Immature natural killer cell (primary cell): ENCODE results near the gene LAMP5. TPM values are rescaled to one million over a fixed set of nuclear protein-coding genes. Genes with fewer than 3 reads are reported as not detected.
A peak's percentile ranks its signal among the peaks of the same experiment; 100 is the strongest.

Experiments used
- DNase-seq, 3 donors: peaks; one replicate each; pipeline ENCODE4 v3.0.0; 2022; ENCODE audit warnings: mixed read lengths in 1 of 3
- H3K27ac Mint-ChIP-seq, 6 donors: one replicate each; pipeline ENCODE4 v1.8.0; 2020; ENCODE audit warnings: mixed read lengths in 6 of 6, mild to moderate bottlenecking in 5 of 6, inconsistent platforms in 4 of 6, moderate library complexity in 3 of 6
- H3K27me3 Mint-ChIP-seq, 3 donors: one replicate each; pipeline ENCODE4 v1.8.0; 2020 to 2021; ENCODE audit warnings: low read depth in 3 of 3, mild to moderate bottlenecking in 3 of 3, mixed read lengths in 3 of 3, moderate library complexity in 3 of 3, inconsistent platforms in 1 of 3
- H3K36me3 Mint-ChIP-seq, 3 donors: one replicate each; pipeline ENCODE4 v1.8.0; 2020; ENCODE audit warnings: mixed read lengths in 3 of 3, inconsistent platforms in 2 of 3, mild to moderate bottlenecking in 2 of 3
- H3K4me1 Mint-ChIP-seq, 2 donors: one replicate each; pipeline ENCODE4 v1.8.0; 2020; ENCODE audit warnings: inconsistent platforms in 2 of 2, mild to moderate bottlenecking in 2 of 2, mixed read lengths in 2 of 2, moderate library complexity in 1 of 2
- H3K4me3 Mint-ChIP-seq, 5 donors: one replicate each; pipeline ENCODE4 v1.8.0; 2020; ENCODE audit warnings: mild to moderate bottlenecking in 5 of 5, mixed read lengths in 5 of 5, inconsistent platforms in 3 of 5, moderate library complexity in 3 of 5
- H3K9me3 Mint-ChIP-seq, 6 donors: one replicate each; pipeline ENCODE4 v1.8.0; 2020; ENCODE audit warnings: mild to moderate bottlenecking in 6 of 6, mixed read lengths in 6 of 6, inconsistent platforms in 4 of 6, moderate library complexity in 3 of 6
- polyA plus RNA-seq, 3 donors: library from polyadenylated mRNA; unstranded; fragments of 300-500 nt; fragmentation: Illumina TruSeq; gene quantifications; one replicate each; pipeline ENCODE4 v1.2.3, GENCODE V29; 2021

The LAMP5 gene
- polyA plus RNA-seq, 3 donors from 2014 or later = 0.16 TPM; not detected in 2

DNA sequence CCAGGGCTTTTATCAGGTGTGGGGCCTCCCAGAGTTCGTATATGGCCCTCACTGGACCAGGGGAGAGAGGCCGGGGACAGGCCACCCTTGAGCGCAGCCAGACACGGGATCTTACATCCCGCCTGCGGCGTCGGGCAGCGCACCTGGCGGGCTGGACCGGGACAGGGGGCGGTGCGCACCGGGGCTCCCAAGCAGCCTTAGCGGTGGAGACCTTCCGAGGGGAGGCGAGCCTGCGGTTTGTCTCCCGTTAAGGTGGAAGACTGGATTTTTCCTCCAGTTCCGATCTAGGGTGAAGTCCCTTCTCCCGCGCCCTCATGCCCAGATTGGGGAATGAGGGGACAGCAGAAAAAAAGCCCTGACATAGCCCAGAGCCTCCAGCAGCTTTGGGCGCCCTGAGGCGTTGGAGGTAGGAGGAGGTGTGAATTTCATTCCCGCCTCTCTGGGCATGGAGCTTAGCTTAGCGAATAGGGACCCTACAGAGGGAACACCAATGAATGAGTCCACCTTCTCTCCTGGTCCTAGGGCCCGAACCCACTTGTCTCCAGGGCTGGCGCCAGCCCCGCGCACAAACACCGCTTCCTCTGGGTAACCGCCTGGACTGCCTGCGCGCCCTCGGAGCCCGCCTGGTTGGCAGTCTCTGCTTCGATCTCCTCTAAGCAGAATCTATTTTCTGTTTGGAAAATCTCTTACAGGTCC is 6.7 kb upstream of the LAMP5 start:
- no peak overlapping the region for H3K4me3 Mint-ChIP-seq
- no peaks in the 10 kb centered on the region for H3K4me1 Mint-ChIP-seq
- no peak for DNase-seq
- H3K36me3 Mint-ChIP-seq = no peaks in the 10 kb centered on the region
- H3K27ac Mint-ChIP-seq = no peak overlapping the region
- H3K27me3 Mint-ChIP-seq = peaks cover 3 to 16% (median 8%) of the 10 kb centered on the region in 3 donors
- peaks cover 4 to 13% (median 8%) of the 10 kb centered on the region in 6 donors for H3K9me3 Mint-ChIP-seq

DNA sequence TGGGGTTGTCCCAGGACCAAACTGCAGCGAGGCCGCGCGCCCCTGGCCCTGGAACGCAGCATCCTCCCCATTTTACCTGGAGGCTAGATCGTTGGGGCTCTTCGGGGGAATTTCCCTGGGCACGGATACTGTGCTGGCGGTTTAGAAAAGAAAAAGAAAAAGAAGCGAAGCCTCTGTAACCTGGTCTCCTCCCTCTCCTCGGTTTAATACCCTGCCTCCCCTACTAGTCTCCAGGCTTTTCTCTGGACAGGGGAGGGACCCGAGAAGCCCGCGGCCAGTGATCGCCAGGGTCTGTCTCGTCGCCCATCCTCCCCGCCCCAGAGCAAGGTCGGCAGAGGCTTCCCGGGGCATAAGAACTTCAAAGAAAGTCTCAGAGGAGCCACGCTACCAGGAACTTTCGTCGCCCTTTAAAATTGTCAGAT is 6.1 kb upstream of the LAMP5 start:
- H3K36me3 Mint-ChIP-seq = no peaks in the 10 kb centered on the region
- DNase-seq = no peak
- no peak overlapping the region for H3K27ac Mint-ChIP-seq
- peaks cover 3 to 16% (median 10%) of the 10 kb centered on the region in 3 donors for H3K27me3 Mint-ChIP-seq
- no peaks in the 10 kb centered on the region for H3K4me1 Mint-ChIP-seq
- no peak overlapping the region for H3K4me3 Mint-ChIP-seq
- peaks cover 4 to 13% (median 8%) of the 10 kb centered on the region in 6 donors for H3K9me3 Mint-ChIP-seq

DNA sequence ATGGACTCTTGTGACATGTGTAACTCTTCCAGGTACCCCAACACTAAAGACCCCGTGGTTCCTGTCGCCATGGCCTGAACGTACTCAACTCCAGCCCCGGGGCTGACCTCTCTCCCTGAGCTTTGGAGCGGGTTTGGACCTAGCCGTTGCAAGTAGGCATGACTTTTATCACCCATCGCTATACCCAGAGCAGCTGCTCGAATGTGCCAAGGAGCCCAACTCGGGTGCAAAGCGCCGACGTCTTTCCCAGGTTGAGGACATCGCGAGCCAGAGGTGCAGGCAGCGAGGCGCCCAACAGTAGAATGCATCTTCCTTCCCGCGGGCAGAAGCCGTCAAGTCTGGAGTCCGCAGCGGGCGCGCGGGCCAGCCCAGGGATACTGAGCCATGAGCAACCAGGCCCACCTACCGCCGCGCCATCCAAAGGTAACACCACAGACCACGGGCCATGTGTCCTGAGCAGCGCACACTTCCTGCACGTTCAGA is 5.7 kb upstream of the LAMP5 start:
- no peak for DNase-seq
- Mint-ChIP-seq H3K9me3 (peaks cover 5 to 14% (median 8%) of the 10 kb centered on the region in 6 donors), H3K27me3 (peaks cover 3 to 17% (median 11%) of the 10 kb centered on the region in 3 donors), H3K27ac (no peak overlapping the region), H3K4me1 (no peaks in the 10 kb centered on the region), H3K36me3 (no peaks in the 10 kb centered on the region), H3K4me3 (no peak overlapping the region)

DNA sequence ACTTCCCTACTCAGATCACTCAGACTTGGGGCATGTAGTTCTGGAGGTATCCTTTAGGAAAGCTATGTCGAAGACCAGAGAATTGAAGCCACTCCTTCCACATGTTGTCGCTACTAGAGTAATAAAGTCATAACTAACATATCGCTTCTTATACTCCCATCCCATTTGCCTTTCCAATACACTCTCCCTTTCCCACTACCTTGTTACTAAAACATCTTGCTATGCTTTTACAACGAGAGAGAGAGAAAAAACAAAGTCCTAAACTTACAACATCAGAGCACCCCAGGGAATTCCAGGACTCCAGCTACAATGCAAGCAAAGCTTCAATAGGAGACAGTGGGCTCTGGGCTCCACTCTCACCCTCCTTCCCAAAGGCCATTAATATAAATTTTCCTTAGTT is 5.1 kb upstream of the LAMP5 start:
- no peak overlapping the region for H3K27ac Mint-ChIP-seq
- peaks cover 6 to 18% (median 10%) of the 10 kb centered on the region in 3 donors for H3K27me3 Mint-ChIP-seq
- no peak for DNase-seq
- no peaks in the 10 kb centered on the region for H3K4me1 Mint-ChIP-seq
- peaks cover 5 to 17% (median 10%) of the 10 kb centered on the region in 6 donors for H3K9me3 Mint-ChIP-seq
- H3K4me3 Mint-ChIP-seq = no peak overlapping the region
- no peaks in the 10 kb centered on the region for H3K36me3 Mint-ChIP-seq

DNA sequence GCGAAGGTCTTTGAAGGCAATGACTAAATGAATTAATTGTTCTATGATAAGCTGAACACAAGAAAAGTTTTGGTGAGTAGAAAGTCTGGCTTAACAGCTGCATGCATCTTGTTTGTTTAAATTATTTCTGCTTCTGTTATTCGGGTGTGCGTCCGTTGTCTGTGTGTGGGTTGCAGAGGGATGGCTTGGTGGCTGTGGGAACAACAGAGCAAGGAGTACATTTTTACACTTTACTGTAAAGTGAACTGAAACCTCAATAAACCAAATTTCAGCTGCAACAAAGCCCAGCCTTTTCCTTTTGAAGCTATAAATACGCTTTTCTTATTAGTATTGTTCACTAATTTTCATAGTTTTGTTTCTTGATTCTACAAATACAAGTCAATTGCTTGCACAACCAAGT is 3.5 kb upstream of the LAMP5 start:
- H3K4me3 Mint-ChIP-seq = no peak overlapping the region
- no peak overlapping the region for H3K27ac Mint-ChIP-seq
- no peak for DNase-seq
- H3K4me1 Mint-ChIP-seq = no peaks in the 10 kb centered on the region
- peaks cover 5 to 17% (median 11%) of the 10 kb centered on the region in 6 donors for H3K9me3 Mint-ChIP-seq
- peaks cover 8 to 17% (median 13%) of the 10 kb centered on the region in 3 donors for H3K27me3 Mint-ChIP-seq
- no peaks in the 10 kb centered on the region for H3K36me3 Mint-ChIP-seq

DNA sequence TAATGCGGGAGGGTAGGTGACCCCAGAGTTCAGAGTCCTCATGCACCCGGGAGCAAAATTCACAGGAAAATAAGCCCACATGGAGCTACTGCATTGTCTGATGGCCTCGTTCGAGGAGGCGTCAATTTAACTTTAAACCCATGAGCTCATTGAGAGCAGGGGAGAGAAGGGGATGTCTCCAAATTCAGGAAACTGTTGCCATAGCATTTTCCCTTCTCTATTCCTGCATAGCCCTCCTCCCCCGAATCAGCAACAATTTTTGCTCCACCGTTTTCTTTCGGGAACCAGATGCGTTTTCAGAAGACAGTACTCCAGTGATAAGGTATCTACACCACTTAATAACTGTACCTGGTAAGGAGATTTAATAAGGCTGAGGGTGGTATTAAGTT is 324 bp upstream of the LAMP5 start:
- no peak for DNase-seq
- H3K4me3 Mint-ChIP-seq = no peak overlapping the region
- peaks cover 0 to 3% (median 2%) of the 10 kb centered on the region in 3 donors for H3K36me3 Mint-ChIP-seq
- H3K4me1 Mint-ChIP-seq = no peaks in the 10 kb centered on the region
- peaks cover 6 to 19% (median 10%) of the 10 kb centered on the region in 3 donors for H3K27me3 Mint-ChIP-seq
- H3K27ac Mint-ChIP-seq = no peak overlapping the region
- peaks cover 2 to 18% (median 9%) of the 10 kb centered on the region in 6 donors for H3K9me3 Mint-ChIP-seq

DNA sequence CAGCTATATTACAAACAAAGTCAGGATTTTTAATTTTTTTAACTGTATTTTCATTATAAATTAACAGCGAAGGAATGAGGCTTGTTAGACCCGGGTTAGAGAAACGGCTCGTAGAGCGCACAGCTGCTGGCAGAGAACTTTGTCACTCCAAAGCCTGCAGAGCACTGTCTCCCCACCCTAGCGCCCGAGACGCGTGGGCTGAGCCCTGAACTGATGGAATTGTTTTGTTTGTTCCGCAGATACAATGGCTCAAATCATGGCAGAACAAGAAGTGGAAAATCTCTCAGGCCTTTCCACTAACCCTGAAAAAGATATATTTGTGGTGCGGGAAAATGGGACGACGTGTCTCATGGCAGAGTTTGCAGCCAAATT is 810 bp downstream of the LAMP5 start:
- DNase-seq = no peak
- Mint-ChIP-seq H3K4me3 (no peak overlapping the region), H3K27ac (no peak overlapping the region), H3K9me3 (peaks cover 0 to 16% (median 6%) of the 10 kb centered on the region in 6 donors), H3K4me1 (no peaks in the 10 kb centered on the region), H3K27me3 (peaks cover 6 to 16% (median 10%) of the 10 kb centered on the region in 3 donors), H3K36me3 (peaks cover 0 to 3% (median 2%) of the 10 kb centered on the region in 3 donors)

DNA sequence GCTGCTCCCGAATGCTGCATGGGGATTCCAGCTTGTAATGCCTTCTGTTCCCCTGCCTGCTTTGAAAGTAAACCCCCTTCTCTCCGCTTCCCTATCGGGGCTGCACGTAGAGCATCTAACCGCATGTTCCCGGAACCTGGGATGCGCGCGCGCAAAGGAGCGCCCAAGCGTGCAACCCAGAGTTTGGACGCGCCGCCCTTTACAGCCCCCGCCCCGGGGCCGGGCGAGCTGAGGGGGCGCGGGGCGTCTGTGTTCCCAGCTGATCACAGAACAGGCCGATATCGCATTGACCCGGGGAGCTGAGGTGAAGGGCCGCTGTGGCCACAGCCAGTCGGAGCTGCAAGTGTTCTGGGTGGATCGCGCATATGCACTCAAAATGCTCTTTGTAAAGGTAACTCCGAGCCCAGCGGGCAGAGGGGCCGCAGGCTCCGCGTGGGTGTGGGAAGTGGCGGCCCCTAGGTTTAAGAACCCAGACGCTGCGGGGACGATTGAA is 1.4 kb downstream of the LAMP5 start:
- Mint-ChIP-seq H3K4me3 (no peak overlapping the region), H3K27me3 (peaks cover 4 to 16% (median 10%) of the 10 kb centered on the region in 3 donors), H3K9me3 (peaks cover 0 to 15% (median 6%) of the 10 kb centered on the region in 6 donors), H3K36me3 (peaks cover 0 to 3% (median 2%) of the 10 kb centered on the region in 3 donors), H3K27ac (no peak overlapping the region), H3K4me1 (no peaks in the 10 kb centered on the region)
- no peak for DNase-seq

DNA sequence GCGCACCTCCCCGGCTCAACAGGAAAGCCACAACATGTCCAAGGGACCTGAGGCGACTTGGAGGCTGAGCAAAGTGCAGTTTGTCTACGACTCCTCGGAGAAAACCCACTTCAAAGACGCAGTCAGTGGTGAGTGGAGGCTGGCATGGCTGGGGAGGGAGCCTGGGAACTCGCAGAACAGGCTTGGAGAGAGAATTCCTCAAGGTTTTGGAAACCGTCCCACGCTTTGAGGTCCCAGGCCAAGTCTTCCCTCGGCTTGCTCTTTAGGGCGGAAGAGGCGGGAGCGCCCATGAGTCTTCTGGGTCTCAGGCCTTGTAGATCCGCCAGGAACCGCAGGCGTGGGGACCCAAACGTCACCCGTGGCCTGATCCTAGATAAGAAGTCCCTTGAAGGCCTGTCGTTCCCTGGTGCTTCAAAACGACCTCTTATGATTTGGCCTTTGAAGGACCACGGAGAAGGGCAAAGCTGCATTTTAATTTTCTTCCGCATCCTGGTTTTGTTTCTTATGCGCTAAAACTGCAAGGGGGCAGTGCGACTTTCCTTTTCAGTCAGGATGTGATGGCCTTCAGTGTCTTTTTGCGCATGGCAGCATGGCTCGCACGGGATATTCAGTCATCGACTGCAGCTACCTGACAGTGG is 2.0 kb downstream of the LAMP5 start:
- Mint-ChIP-seq H3K27me3 (peaks cover 2 to 16% (median 10%) of the 10 kb centered on the region in 3 donors), H3K4me1 (no peaks in the 10 kb centered on the region), H3K4me3 (peak overlapping the region in 1 of 5 donors; percentile 35), H3K27ac (no peak overlapping the region), H3K36me3 (peaks cover 0 to 3% (median 2%) of the 10 kb centered on the region in 3 donors), H3K9me3 (peaks cover 0 to 15% (median 6%) of the 10 kb centered on the region in 6 donors)
- DNase-seq = no peak

DNA sequence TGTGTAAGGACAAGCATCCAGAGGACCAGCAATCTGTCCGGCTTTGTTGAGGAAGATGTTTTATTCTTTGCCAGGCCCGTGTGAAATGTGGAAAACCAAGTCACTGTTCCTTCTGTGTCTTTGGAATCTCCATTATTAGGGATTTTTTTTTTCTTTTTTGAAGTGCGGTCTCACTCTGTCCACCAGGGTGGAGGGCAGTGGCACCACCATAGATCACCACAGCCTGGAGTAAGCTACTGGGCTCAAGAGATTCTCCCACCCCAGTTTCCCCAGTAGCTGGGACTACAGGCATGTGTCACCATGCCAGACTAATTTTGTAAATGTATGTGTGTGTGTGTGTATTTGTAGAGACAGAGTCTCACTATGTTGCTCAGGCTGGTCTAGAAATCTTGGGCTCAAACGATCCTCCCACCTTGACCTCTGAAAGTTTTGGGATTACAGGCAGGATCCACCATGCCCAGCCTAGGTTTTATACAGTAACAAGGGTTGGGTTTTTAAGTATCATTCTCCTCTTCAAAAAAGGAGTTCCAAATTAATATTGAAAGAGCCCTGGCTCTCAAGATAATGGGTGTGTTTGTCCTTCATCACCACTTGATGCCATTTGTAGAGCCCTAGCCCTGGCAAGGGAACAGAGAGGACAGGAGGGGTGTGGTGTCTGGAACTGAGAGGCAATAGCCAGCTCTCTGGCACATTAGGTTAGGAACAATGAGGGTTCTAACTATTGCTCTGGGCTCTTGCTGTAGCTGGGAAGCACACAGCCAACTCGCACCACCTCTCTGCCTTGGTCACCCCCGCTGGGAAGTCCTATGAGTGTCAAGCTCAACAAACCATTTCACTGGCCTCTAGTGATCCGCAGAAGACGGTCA is 3.1 kb downstream of the LAMP5 start:
- DNase-seq = no peak
- H3K9me3 Mint-ChIP-seq = peaks cover 0 to 13% (median 5%) of the 10 kb centered on the region in 6 donors
- H3K27ac Mint-ChIP-seq = no peak overlapping the region
- peaks cover 2 to 16% (median 10%) of the 10 kb centered on the region in 3 donors for H3K27me3 Mint-ChIP-seq
- no peak overlapping the region for H3K4me3 Mint-ChIP-seq
- no peaks in the 10 kb centered on the region for H3K4me1 Mint-ChIP-seq
- peaks cover 0 to 3% (median 2%) of the 10 kb centered on the region in 3 donors for H3K36me3 Mint-ChIP-seq

DNA sequence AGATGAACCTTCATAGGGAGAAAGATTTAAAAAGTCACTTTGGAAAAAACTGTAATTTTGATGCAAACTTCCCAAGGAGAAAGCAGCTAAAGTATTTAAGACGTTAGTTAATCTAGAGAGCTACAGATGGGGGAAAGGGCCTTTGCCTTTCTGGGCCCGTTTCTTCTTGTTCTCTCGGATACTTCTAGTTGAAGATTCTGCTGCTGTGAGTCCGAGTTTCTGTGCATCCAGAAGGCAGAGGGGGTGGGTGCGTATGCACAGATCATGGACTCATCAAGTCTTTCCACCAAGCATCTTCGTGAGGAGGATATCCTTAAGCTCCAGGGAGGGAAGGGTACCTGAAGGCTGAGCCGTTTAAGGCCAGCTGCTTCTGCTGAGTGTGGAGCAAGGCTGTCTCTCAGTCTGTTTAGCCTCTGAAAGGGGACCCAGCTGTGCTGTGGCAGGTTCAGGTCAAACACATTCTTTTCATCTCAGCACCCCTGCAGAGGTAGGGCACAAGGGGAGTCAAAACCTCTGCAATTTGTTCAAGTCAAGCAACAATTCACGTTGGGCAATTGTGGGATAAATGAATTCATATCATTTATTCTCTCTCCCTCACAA is 4.3 kb downstream of the LAMP5 start:
- H3K9me3 Mint-ChIP-seq = peaks cover 0 to 12% (median 5%) of the 10 kb centered on the region in 6 donors
- H3K4me3 Mint-ChIP-seq = no peak overlapping the region
- no peak for DNase-seq
- no peaks in the 10 kb centered on the region for H3K4me1 Mint-ChIP-seq
- peaks cover 2 to 12% (median 10%) of the 10 kb centered on the region in 3 donors for H3K27me3 Mint-ChIP-seq
- H3K36me3 Mint-ChIP-seq = peaks cover 0 to 3% (median 2%) of the 10 kb centered on the region in 3 donors
- no peak overlapping the region for H3K27ac Mint-ChIP-seq

DNA sequence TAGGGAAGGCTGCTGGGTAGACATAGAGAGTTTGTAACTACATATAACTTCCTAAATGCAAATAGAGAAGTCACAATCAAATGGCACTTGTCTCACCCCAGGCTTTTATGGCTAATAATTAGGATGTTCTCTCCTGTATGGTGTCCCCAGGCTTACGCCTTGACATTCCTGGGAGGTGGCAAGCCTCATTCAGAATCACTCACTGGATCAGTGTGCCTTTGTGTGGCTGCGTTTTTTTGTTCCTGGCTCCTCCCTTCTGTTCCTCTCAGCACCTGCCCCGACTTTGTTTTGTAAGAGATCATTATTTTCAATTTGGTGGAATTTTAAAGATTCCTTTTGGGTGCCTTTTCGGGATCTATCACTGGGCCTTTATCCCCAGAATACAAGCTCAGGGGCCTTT is 5.7 kb downstream of the LAMP5 start:
- peaks cover 0 to 11% (median 5%) of the 10 kb centered on the region in 3 donors for H3K27me3 Mint-ChIP-seq
- H3K9me3 Mint-ChIP-seq = peaks cover 0 to 11% (median 2%) of the 10 kb centered on the region in 6 donors
- no peak overlapping the region for H3K4me3 Mint-ChIP-seq
- no peak for DNase-seq
- no peaks in the 10 kb centered on the region for H3K4me1 Mint-ChIP-seq
- no peak overlapping the region for H3K27ac Mint-ChIP-seq
- H3K36me3 Mint-ChIP-seq = peaks cover 0 to 3% (median 2%) of the 10 kb centered on the region in 3 donors

DNA sequence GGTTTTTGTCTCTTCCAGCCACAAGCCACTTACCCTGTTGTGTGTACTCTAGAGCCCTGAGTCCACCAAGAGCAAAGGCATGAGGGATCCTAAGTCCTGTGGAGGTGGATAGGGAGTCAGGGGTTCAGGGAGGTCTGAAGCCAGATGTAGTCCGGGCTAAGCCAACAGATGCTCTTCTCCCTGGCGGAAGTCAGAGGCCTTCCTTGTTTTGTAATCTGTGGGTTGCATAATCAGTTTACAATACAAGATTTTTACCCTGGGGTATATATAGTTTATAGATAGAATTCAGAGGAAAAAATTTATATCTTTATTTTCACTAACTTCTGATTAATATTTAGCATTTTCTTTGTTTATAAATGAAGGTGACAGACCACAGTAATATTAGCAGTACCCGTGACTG is 9.2 kb downstream of the LAMP5 start:
- Mint-ChIP-seq H3K4me1 (no peaks in the 10 kb centered on the region), H3K4me3 (no peak overlapping the region), H3K36me3 (no peaks in the 10 kb centered on the region), H3K27ac (no peak overlapping the region), H3K27me3 (no peaks in the 10 kb centered on the region), H3K9me3 (peaks cover 0 to 7% (median 0%) of the 10 kb centered on the region in 6 donors)
- no peak for DNase-seq
